CD4-positive, CD25-positive, alpha-beta regulatory T cell (primary cell): Measurements from ENCODE around the gene HPSE. TPM values are rescaled to one million over a fixed set of nuclear protein-coding genes. Genes with fewer than 3 reads are reported as not detected.
"Not testable (repeated sequence)": the region's sequence is repeated elsewhere in the genome, so short reads cannot be mapped to it uniquely, and the experiment has no call there.

Experiments used
- ATAC-seq, 2 donors: fragments of 150-1000 bp; cut with Tn5 transposase; one replicate each; pipeline ENCODE4 v1.10.0; 2021; ENCODE audit warnings: low read depth in 2 of 2, moderate number of reproducible peaks in 2 of 2, moderate library complexity in 1 of 2
- DNase-seq, 3 donors: peaks; one replicate each; pipeline versions ENCODE4 v3.0.0 to v3.0.0-alpha.2; 2012 to 2022; ENCODE audit warnings: mixed read lengths in 1 of 3
- H3K27ac ChIP-seq: one replicate; pipeline ENCODE4 v1.7.0; 2013; ENCODE audit warnings: mild to moderate bottlenecking, low read length; ENCODE audit not compliant: insufficient read depth, poor library complexity, severe bottlenecking
- H3K27me3 ChIP-seq: one replicate; pipeline ENCODE4 v1.7.0; 2013; ENCODE audit warnings: low read length; ENCODE audit not compliant: control insufficient read depth, insufficient read depth
- H3K36me3 ChIP-seq: one replicate; pipeline ENCODE4 v1.7.0; 2013; ENCODE audit warnings: mild to moderate bottlenecking, low read length, moderate library complexity; ENCODE audit not compliant: control insufficient read depth, insufficient read depth
- H3K4me1 ChIP-seq: 2 replicates; pipeline ENCODE4 v1.7.0; 2013; ENCODE audit warnings: mild to moderate bottlenecking, low read length; ENCODE audit not compliant: insufficient read depth, control insufficient read depth, poor library complexity, severe bottlenecking
- H3K4me3 ChIP-seq: one replicate; pipeline ENCODE4 v1.7.0; 2013; ENCODE audit warnings: low read depth, mild to moderate bottlenecking, low read length, moderate library complexity
- H3K9me3 ChIP-seq, 2 experiments: 1 replicate in 1 of 2; 2 replicates in 1 of 2; pipeline ENCODE4 v1.7.0; 2013; ENCODE audit warnings: low read length in 2 of 2, mild to moderate bottlenecking in 1 of 2, moderate library complexity in 1 of 2; ENCODE audit not compliant: control insufficient read depth in 2 of 2
- H3K27ac Mint-ChIP-seq, 3 donors: one replicate each; pipeline ENCODE4 v1.8.0; 2020 to 2022; ENCODE audit warnings: mild to moderate bottlenecking in 3 of 3, mixed read lengths in 3 of 3, moderate library complexity in 2 of 3
- H3K27me3 Mint-ChIP-seq: one replicate; pipeline ENCODE4 v1.8.0; 2022; ENCODE audit warnings: mild to moderate bottlenecking, mixed read lengths
- H3K36me3 Mint-ChIP-seq: one replicate; pipeline ENCODE4 v1.8.0; 2020; ENCODE audit warnings: mixed read lengths
- H3K4me1 Mint-ChIP-seq, 4 donors: one replicate each; pipeline ENCODE4 v1.8.0; 2020 to 2022; ENCODE audit warnings: mixed read lengths in 4 of 4, mild to moderate bottlenecking in 1 of 4
- H3K4me3 Mint-ChIP-seq, 4 donors: one replicate each; pipeline ENCODE4 v1.8.0; 2020 to 2022; ENCODE audit warnings: mild to moderate bottlenecking in 4 of 4, mixed read lengths in 4 of 4, moderate library complexity in 3 of 4
- H3K9me3 Mint-ChIP-seq, 7 donors: one replicate each; pipeline ENCODE4 v1.8.0; 2020 to 2022; ENCODE audit warnings: mixed read lengths in 7 of 7, mild to moderate bottlenecking in 3 of 7, moderate library complexity in 2 of 7
- polyA plus RNA-seq, 4 donors: library from polyadenylated mRNA; unstranded; fragments of 300-500 nt; fragmentation: Illumina TruSeq; gene quantifications; one replicate each; pipeline ENCODE4 v1.2.3, GENCODE V29; 2021
- total RNA-seq: library from RNA; stranded (reverse); gene quantifications from one replicate; pipeline ENCODE4 v1.2.3, GENCODE V29; 2022

The HPSE gene
- total and polyA plus RNA-seq, 5 donors from 2014 or later = 8.3 to 14.0 (median 9.7) TPM

GRCh38 chr4:83331956-83332355 lies 2.7 kb downstream of the HPSE start:
- Histone ChIP-seq H3K27me3 (no peaks in the 10 kb centered on the region), H3K9me3 (no peaks in the 10 kb centered on the region), H3K36me3 (peaks cover 13% of the 10 kb centered on the region), H3K4me1 (peaks cover 29% of the 10 kb centered on the region), H3K4me3 (no peak overlapping the region), H3K27ac (peak overlapping the region; percentile 7)
- Mint-ChIP-seq H3K4me1 (peaks cover 30 to 67% (median 55%) of the 10 kb centered on the region in 4 donors), H3K4me3 (peak overlapping the region in 2 of 4 donors; percentile 75 to 96), H3K9me3 (peaks cover 0 to 1% (median 0%) of the 10 kb centered on the region in 7 donors), H3K27me3 (no peaks in the 10 kb centered on the region), H3K36me3 (peaks cover 37% of the 10 kb centered on the region), H3K27ac (peak overlapping the region; percentile 67 to 95 (median 77))
- no peak for DNase-seq
- no peak for ATAC-seq

- Histone ChIP-seq H3K4me3 (no peak overlapping the region), H3K36me3 (peaks cover 19% of the 10 kb centered on the region), H3K4me1 (peaks cover 19% of the 10 kb centered on the region), H3K9me3 (no peaks in the 10 kb centered on the region), H3K27ac (no peak overlapping the region), H3K27me3 (no peaks in the 10 kb centered on the region)
- Mint-ChIP-seq H3K27ac (peak overlapping the region in 1 of 3 donors; percentile 30), H3K9me3 (no peaks in the 10 kb centered on the region), H3K4me1 (peaks cover 22 to 68% (median 58%) of the 10 kb centered on the region in 4 donors), H3K36me3 (peaks cover 52% of the 10 kb centered on the region), H3K27me3 (no peaks in the 10 kb centered on the region), H3K4me3 (peak overlapping the region in 2 of 4 donors; percentile 4 to 5)
- no peak for ATAC-seq
- no peak for DNase-seq
These were observed 5.0 kb downstream of the HPSE start for GRCh38 chr4:83329521-83330110.

GRCh38 chr4:83328521-83329187 lies 6.0 kb downstream of the HPSE start:
- Mint-ChIP-seq H3K36me3 (peaks cover 52% of the 10 kb centered on the region), H3K4me3 (no peak overlapping the region), H3K9me3 (no peaks in the 10 kb centered on the region), H3K27me3 (no peaks in the 10 kb centered on the region), H3K27ac (peak overlapping the region in 1 of 3 donors; percentile 11), H3K4me1 (peaks cover 22 to 64% (median 54%) of the 10 kb centered on the region in 4 donors)
- no peak overlapping the region for H3K27ac ChIP-seq
- no peak overlapping the region for H3K4me3 ChIP-seq
- DNase-seq = no peak
- ATAC-seq = no peak
- H3K36me3 ChIP-seq = peaks cover 19% of the 10 kb centered on the region
- peaks cover 10% of the 10 kb centered on the region for H3K4me1 ChIP-seq
- H3K9me3 ChIP-seq = no peaks in the 10 kb centered on the region
- no peaks in the 10 kb centered on the region for H3K27me3 ChIP-seq

- H3K4me3 ChIP-seq = no peak overlapping the region
- ATAC-seq (no peak), DNase-seq (no peak)
- H3K36me3 ChIP-seq = peaks cover 34% of the 10 kb centered on the region
- Mint-ChIP-seq H3K9me3 (no peaks in the 10 kb centered on the region), H3K27me3 (no peaks in the 10 kb centered on the region), H3K36me3 (peaks cover 57% of the 10 kb centered on the region), H3K4me1 (peaks cover 26 to 49% (median 42%) of the 10 kb centered on the region in 4 donors), H3K4me3 (no peak overlapping the region), H3K27ac (no peak overlapping the region)
- H3K4me1 ChIP-seq = no peaks in the 10 kb centered on the region
- no peak overlapping the region for H3K27ac ChIP-seq
- H3K27me3 ChIP-seq = no peaks in the 10 kb centered on the region
- no peaks in the 10 kb centered on the region for H3K9me3 ChIP-seq
These were observed 8.1 kb downstream of the HPSE start for GRCh38 chr4:83326546-83326945.

GRCh38 chr4:83325306-83325705 lies 9.3 kb downstream of the HPSE start:
- not testable (repeated sequence) for ATAC-seq
- H3K36me3 Mint-ChIP-seq = peaks cover 62% of the 10 kb centered on the region
- peak overlapping the region in 1 of 3 donors; percentile 94 for H3K27ac Mint-ChIP-seq

GRCh38 chr4:83323136-83323535 lies 11.5 kb downstream of the HPSE start:
- Histone ChIP-seq H3K9me3 (no peaks in the 10 kb centered on the region), H3K27me3 (no peaks in the 10 kb centered on the region), H3K36me3 (peaks cover 54% of the 10 kb centered on the region), H3K27ac (no peak overlapping the region), H3K4me1 (no peaks in the 10 kb centered on the region), H3K4me3 (no peak overlapping the region)
- ATAC-seq = no peak
- Mint-ChIP-seq H3K36me3 (peaks cover 56% of the 10 kb centered on the region), H3K27me3 (no peaks in the 10 kb centered on the region), H3K4me3 (peak overlapping the region in 1 of 4 donors; percentile 48), H3K4me1 (peaks cover 25 to 38% (median 34%) of the 10 kb centered on the region in 4 donors), H3K27ac (peak overlapping the region in 1 of 3 donors; percentile 60), H3K9me3 (no peaks in the 10 kb centered on the region)
- no peak for DNase-seq

More at GRCh38 chr4:83325306-83325705, 9.3 kb downstream of the HPSE start:
- peaks cover 42% of the 10 kb centered on the region for H3K36me3 ChIP-seq
- not testable (repeated sequence) for H3K27me3 Mint-ChIP-seq, H3K4me1 ChIP-seq, H3K27ac ChIP-seq, H3K4me3 Mint-ChIP-seq, H3K9me3 ChIP-seq, DNase-seq, H3K4me3 ChIP-seq, H3K27me3 ChIP-seq, H3K9me3 Mint-ChIP-seq
- peaks cover 32 to 51% (median 41%) of the 10 kb centered on the region in 4 donors for H3K4me1 Mint-ChIP-seq

- Mint-ChIP-seq H3K27me3 (no peaks in the 10 kb centered on the region), H3K36me3 (peaks cover 57% of the 10 kb centered on the region), H3K4me1 (peaks cover 13 to 27% (median 17%) of the 10 kb centered on the region in 4 donors), H3K27ac (peak overlapping the region in 2 of 3 donors; percentile 63 to 81), H3K4me3 (no peak overlapping the region), H3K9me3 (no peaks in the 10 kb centered on the region)
- ATAC-seq (no peak), DNase-seq (peak in 1 of 3 donors; percentile 51)
- no peaks in the 10 kb centered on the region for H3K4me1 ChIP-seq
- H3K36me3 ChIP-seq = peaks cover 58% of the 10 kb centered on the region
- no peak overlapping the region for H3K27ac ChIP-seq
- no peaks in the 10 kb centered on the region for H3K9me3 ChIP-seq
- no peaks in the 10 kb centered on the region for H3K27me3 ChIP-seq
- no peak overlapping the region for H3K4me3 ChIP-seq
These were observed 14.1 kb downstream of the HPSE start for GRCh38 chr4:83320548-83320947.
